Peyer's patch (tissue), 4 donors: Measurements from ENCODE around the gene AGER. TPM values are rescaled to one million over a fixed set of nuclear protein-coding genes. Genes with fewer than 3 reads are reported as not detected.

Experiments used
- DNase-seq, 3 donors: peaks; one replicate each; pipeline ENCODE4 v3.0.0-alpha.2; 2017 to 2019
- H3K27ac ChIP-seq, 4 donors: fragments of 200-600 bp; sonication (generic); one replicate each; pipeline ENCODE4 v1.5.1; 2016 to 2019
- H3K27me3 ChIP-seq, 2 donors: fragments of 200-600 bp; sonication (generic); one replicate each; pipeline ENCODE4 v1.5.1; 2019
- H3K36me3 ChIP-seq, 3 donors: fragments of 200-600 bp; sonication (generic); one replicate each; pipeline ENCODE4 v1.5.1; 2016 to 2019
- H3K4me1 ChIP-seq, 4 donors: fragments of 200-600 bp; sonication (generic); one replicate each; pipeline ENCODE4 v1.5.1; 2016 to 2019
- H3K4me3 ChIP-seq, 4 donors: fragments of 200-600 bp; sonication (generic); 1 replicate in 3 of 4; 2 replicates in 1 of 4; pipeline ENCODE4 v1.5.1; 2016 to 2019; ENCODE audit warnings: mild to moderate bottlenecking in 1 of 4
- H3K9me3 ChIP-seq, 4 donors: fragments of 200-600 bp; sonication (generic); one replicate each; pipeline ENCODE4 v1.5.1; 2016 to 2019; ENCODE audit warnings: mild to moderate bottlenecking in 1 of 4
- POLR2A ChIP-seq, 2 donors: fragments of 450-650 bp; IDR thresholded peaks; one replicate each; pipeline ENCODE4 v1.5.1; 2017; ENCODE audit warnings: antibody characterized with exemption in 2 of 2, mild to moderate bottlenecking in 2 of 2, moderate library complexity in 2 of 2
- total RNA-seq, 4 donors: library from RNA; depleted of rRNA; stranded (reverse); fragments of >200 nt; gene quantifications; one replicate each; pipeline ENCODE4 v1.1.0, GENCODE V29; 2016
- TF ChIP-seq, protein P1 (sequence below), 6 experiments: fragments of 450-650 bp in 4 of 6; fragments of 200-600 bp in 2 of 6; sonication (generic) in 1 of 6; IDR thresholded peaks; one replicate each; pipeline ENCODE4 v1.5.1; 2017 to 2019; ENCODE audit warnings: antibody characterized with exemption in 6 of 6, mild to moderate bottlenecking in 3 of 6, moderate library complexity in 1 of 6

The AGER gene
- total RNA-seq, 4 donors from 2014 or later: 2.8 to 31.4 (median 9.2) TPM

DNA sequence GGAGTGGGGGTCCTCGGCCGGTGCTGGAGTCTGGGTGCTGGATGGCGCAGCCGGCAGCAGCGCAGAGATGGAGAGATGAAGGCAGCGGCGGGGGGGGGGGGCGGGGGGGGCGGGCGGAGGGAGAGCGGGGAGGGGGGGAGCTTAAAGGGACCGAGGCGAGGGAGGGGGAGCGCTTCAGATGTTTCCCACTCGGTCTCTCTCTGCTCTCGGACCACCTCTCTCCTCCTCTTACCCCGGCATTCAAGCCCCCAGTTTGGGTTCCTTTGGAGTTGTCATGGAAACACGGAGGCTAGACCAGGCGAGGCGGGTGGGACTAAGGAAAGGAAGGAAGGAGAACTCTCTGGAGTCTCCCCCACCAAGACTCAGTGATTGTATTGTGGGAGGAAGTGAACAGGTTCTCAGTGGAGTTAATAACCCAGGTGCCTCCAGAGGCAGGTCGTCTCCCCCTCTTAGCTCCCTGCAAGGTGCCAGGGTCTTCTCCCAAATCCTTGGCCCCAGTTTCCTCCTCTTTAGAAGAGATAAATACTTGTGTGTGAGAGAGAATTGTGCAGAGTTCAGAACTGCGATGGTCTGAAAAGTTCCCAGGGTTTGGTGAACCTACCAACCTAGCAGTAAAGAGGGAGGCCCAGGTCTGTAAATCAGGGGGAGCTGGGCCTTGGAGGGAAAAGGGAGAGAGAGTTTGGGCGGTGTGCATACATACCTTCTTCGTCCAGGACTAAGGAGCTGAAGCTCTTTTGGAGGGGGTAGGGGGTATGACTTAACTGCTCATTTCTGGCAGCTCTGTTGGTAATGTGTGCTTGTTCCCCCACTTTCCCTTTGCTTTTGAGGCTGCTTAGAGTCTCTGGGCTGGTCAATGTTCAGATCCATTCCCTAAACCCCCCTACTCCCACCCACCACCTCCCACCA, 31.9 kb downstream of the AGER start, which contains the start of gene PRRT1:
TSS of gene PRRT1 (minus strand) at position 77 of the 906 bp plus-strand sequence. CDS start 112 bp downstream, outside the sequence.
- peak within 1 kb of the TSS; percentile 17 to 85 (median 74) for H3K27ac ChIP-seq
- TF ChIP-seq POLR2A (IDR thresholded peaks at IDR 0.05): no peak
- TF ChIP-seq, protein P1, sequence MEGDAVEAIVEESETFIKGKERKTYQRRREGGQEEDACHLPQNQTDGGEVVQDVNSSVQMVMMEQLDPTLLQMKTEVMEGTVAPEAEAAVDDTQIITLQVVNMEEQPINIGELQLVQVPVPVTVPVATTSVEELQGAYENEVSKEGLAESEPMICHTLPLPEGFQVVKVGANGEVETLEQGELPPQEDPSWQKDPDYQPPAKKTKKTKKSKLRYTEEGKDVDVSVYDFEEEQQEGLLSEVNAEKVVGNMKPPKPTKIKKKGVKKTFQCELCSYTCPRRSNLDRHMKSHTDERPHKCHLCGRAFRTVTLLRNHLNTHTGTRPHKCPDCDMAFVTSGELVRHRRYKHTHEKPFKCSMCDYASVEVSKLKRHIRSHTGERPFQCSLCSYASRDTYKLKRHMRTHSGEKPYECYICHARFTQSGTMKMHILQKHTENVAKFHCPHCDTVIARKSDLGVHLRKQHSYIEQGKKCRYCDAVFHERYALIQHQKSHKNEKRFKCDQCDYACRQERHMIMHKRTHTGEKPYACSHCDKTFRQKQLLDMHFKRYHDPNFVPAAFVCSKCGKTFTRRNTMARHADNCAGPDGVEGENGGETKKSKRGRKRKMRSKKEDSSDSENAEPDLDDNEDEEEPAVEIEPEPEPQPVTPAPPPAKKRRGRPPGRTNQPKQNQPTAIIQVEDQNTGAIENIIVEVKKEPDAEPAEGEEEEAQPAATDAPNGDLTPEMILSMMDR (IDR thresholded peaks at IDR 0.05): no peak
- no peak for DNase-seq
- H3K4me3 ChIP-seq: peak within 1 kb of the TSS; percentile 24 to 74 (median 60)
- peaks cover 0 to 13% (median 0%) of the 10 kb centered on the region in 3 donors for H3K36me3 ChIP-seq
- H3K4me1 ChIP-seq: peaks cover 0 to 30% (median 5%) of the 10 kb centered on the region in 4 donors
- no peaks in the 10 kb centered on the region for H3K9me3 ChIP-seq
- H3K27me3 ChIP-seq: no peaks in the 10 kb centered on the region

DNA sequence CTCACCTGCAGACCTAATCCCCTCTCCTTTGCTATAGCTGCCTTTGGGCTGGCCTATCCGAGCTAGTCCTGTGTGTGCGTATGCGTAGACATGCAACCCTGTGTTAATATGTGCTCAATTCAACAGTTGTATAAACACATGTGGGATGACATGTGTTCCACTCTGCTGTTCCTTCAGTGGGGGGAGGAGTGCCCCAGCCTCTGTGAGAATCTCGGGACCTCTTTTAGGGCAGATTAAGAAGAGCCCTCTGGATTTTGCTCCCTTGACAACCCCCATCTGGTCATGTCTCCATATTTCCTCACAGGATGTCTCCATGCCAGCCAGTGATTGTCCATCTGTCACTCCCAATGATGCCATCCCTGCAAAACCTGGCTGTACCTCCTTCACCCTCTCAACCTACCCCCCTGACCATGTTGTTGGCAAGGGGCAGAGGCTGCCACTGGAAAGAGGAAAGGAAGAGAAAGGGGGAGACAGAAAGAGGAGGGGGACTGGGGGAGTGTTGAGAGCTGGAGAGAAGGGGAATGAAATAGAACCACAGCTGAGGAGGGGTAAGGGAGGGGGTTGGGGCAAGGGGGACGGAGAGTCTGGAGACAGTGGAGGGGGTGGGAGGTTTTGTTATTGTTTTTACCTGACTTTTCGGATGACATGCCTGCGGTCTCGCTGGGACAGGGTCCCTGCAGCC, 32.7 kb downstream of the AGER start:
- DNase-seq: peak in 1 of 3 donors; percentile 9
- Histone ChIP-seq H3K27me3 (no peaks in the 10 kb centered on the region), H3K36me3 (peaks cover 0 to 7% (median 0%) of the 10 kb centered on the region in 3 donors), H3K27ac (peak overlapping the region in 1 of 4 donors; percentile 85), H3K9me3 (no peaks in the 10 kb centered on the region), H3K4me3 (peak overlapping the region; percentile 7 to 71 (median 38)), H3K4me1 (peaks cover 0 to 30% (median 5%) of the 10 kb centered on the region in 4 donors)
- no peak for TF ChIP-seq POLR2A (IDR thresholded peaks at IDR 0.05)
- TF ChIP-seq, protein P1 (IDR thresholded peaks at IDR 0.05): no peak

DNA sequence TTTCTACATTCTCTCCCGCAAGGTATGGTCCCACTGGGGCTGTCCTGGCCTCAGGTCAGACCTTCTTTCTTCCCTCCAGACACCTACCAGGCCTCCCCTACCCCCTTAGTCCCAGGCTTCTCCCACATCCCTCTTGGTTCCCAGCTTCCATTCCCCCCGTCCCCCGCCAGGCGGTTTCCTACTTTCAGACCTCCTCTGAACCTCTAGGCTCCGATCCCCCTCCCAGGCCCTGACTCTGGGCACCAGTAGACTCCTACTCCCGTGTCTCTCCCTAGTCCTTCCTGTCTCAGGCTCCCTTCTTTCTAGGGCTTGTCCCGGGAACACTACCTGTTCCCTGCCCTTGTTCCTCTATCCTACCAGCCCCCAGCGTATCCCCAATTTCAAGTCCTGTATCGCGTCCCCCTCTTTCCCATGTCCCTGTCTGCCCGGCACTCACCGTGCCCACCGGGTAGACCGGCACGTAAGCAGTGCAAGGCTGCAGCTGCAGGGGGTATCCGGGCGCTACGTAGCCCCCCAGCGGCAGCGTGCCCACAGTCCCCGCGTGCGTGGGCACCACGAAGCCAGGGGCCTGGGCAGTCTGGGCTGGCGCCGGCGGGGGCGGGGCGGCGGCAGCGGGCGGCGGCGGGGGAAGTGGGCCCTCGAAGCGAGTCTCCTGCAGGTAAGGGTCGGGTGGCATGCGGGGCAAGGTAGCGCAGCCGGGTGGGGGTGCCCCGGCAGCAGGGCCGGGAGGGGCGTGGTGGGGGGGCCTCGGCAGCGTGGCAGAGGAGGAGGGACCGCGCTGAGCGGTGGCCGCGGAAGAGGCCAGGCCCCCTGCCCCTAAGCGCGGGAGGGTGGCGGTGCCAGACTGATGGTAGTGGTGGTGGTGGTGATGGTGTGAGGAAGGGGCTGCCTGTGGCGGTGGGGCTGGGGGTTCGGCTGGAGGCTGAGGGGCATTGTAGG, 33.9 kb downstream of the AGER start:
- DNase-seq: peak in 1 of 3 donors; percentile 42
- H3K27ac ChIP-seq: peak overlapping the region in 1 of 4 donors; percentile 10
- no peaks in the 10 kb centered on the region for H3K27me3 ChIP-seq
- TF ChIP-seq POLR2A (IDR thresholded peaks at IDR 0.05): no peak
- TF ChIP-seq, protein P1 (IDR thresholded peaks at IDR 0.05): no peak
- peaks cover 0 to 23% (median 5%) of the 10 kb centered on the region in 4 donors for H3K4me1 ChIP-seq
- H3K4me3 ChIP-seq: peak overlapping the region in 2 of 4 donors; percentile 17 to 51
- no peaks in the 10 kb centered on the region for H3K9me3 ChIP-seq
- H3K36me3 ChIP-seq: no peaks in the 10 kb centered on the region

DNA sequence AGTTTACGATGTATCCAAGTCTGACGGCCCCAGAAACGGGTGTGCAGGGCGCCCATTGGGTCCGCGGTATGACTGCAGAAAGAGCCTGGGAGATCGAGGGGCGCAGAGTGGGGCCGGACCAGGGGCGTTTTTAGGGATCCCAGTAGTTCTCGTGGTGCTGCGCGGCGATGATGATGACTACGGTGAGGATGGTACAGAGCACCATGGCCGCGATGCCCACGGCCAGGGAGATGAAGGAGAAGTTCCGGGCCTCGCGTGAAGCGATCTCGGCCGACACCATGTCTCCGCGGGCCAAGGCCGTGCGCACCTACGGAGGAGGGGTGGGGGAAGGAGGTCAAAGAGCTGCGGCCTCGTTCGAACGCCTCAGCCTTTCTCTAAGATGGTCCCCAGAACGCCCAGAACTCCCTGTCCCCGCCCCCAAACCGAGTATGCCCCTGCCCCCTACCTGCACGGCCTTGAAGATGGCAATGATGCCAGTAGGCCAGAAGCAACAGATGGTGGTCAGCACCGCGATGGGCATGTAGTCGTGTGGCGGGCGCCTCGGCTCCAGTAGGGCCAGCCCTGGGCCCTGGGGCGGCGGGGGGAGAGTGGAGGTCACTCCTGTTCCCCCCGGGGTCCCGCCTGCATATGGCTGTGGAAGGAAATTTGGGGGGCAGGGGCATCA, 34.8 kb downstream of the AGER start:
- no peak overlapping the region for H3K27ac ChIP-seq
- no peak for TF ChIP-seq POLR2A (IDR thresholded peaks at IDR 0.05)
- TF ChIP-seq, protein P1 (IDR thresholded peaks at IDR 0.05): no peak
- peak overlapping the region; percentile 9 to 47 (median 30) for H3K4me3 ChIP-seq
- H3K27me3 ChIP-seq: no peaks in the 10 kb centered on the region
- H3K9me3 ChIP-seq: no peaks in the 10 kb centered on the region
- DNase-seq: no peak
- H3K4me1 ChIP-seq: peaks cover 0 to 17% (median 0%) of the 10 kb centered on the region in 4 donors
- H3K36me3 ChIP-seq: no peaks in the 10 kb centered on the region
